Fibroblast of peridontal ligament (primary cell): ENCODE results near the gene LEMD2.

Experiments
- DNase-seq: peaks from one replicate; pipeline ENCODE4 v3.0.0-alpha.2; 2010; ENCODE audit errors: extremely low read depth

LEMD2 gene

GRCh38 chr6:33756211-33756954 is 32.5 kb downstream of the LEMD2 start:
- DNase-seq = no peak

GRCh38 chr6:33755070-33755869 is 33.7 kb downstream of the LEMD2 start:
- DNase-seq = no peak

GRCh38 chr6:33754222-33754621 is 34.7 kb downstream of the LEMD2 start:
- DNase-seq = no peak

GRCh38 chr6:33752646-33753015 is 36.3 kb downstream of the LEMD2 start:
- DNase-seq = no peak

- DNase-seq = no peak
Measured at GRCh38 chr6:33751771-33752645, 36.9 kb downstream of the LEMD2 start.

- DNase-seq = no peak
Measured at GRCh38 chr6:33750244-33750991, 38.5 kb downstream of the LEMD2 start.

- DNase-seq = no peak
Measured at GRCh38 chr6:33749401-33749800, 39.5 kb downstream of the LEMD2 start.

- DNase-seq = no peak
Measured at GRCh38 chr6:33748841-33749240, 40.1 kb downstream of the LEMD2 start.

GRCh38 chr6:33747823-33748222 is 41.1 kb downstream of the LEMD2 start:
- DNase-seq = no peak

- DNase-seq = no peak
Measured at GRCh38 chr6:33746651-33747100, 42.3 kb downstream of the LEMD2 start, which contains the start of gene IP6K3. IP6K3 (minus strand) TSS chr6:33746905; CDS start chr6:33735476, 11,429 bp downstream.

- no peak for DNase-seq
Measured at GRCh38 chr6:33746036-33746600, 42.8 kb downstream of the LEMD2 start.

- DNase-seq = no peak
Measured at GRCh38 chr6:33745548-33745947, 43.4 kb downstream of the LEMD2 start.

GRCh38 chr6:33744895-33745546 is 43.9 kb downstream of the LEMD2 start:
- DNase-seq = no peak

- peak; percentile 71 for DNase-seq
Measured at GRCh38 chr6:33744001-33744848, 44.7 kb downstream of the LEMD2 start.

GRCh38 chr6:33742837-33743236 is 46.1 kb downstream of the LEMD2 start:
- DNase-seq = no peak

GRCh38 chr6:33742092-33742491 is 46.8 kb downstream of the LEMD2 start:
- DNase-seq = no peak

GRCh38 chr6:33740794-33741193 is 48.1 kb downstream of the LEMD2 start:
- no peak for DNase-seq

- DNase-seq = no peak
Measured at GRCh38 chr6:33740204-33740608, 48.7 kb downstream of the LEMD2 start.

GRCh38 chr6:33739571-33739970 is 49.4 kb downstream of the LEMD2 start:
- DNase-seq = no peak
